ENCODE data around the gene PRDM2. TPM values are rescaled to one million over a fixed set of nuclear protein-coding genes. Genes with fewer than 3 reads are reported as not detected.

Gene PRDM2
- total and polyA plus RNA-seq, 4 donors: 16.1 to 52.0 (median 28.5) TPM

DNA sequence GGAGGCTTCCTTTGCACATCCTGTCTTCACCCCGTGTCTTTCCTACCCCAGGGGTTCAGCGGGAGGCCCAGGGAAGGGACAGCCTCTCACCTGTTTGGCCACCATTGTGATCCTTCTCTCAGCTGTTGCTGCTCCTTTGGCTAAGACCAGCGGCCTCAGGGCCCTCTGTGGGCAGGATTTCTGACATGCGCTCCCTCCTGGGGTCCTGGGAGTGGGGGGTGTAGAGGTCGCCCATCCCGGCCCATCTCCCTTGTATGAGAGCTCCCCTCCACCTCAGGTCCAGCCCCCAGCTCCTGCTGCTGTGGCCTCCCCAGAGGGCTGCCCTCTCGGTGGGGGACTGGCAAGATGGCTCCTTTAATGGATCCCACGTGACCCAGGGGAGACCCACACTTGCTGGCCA lies 120.5 kb downstream of the PRDM2 start:
- Histone ChIP-seq H3K4me3 (no peak overlapping the region), H3K9me3 (ENCODE audit: control insufficient read depth in 4 of 4, insufficient read depth in 3 of 4, low read length in 3 of 4) (no peaks in the 10 kb centered on the region), H3K36me3 (ENCODE audit: control insufficient read depth in 4 of 4, insufficient read depth in 4 of 4, low read length in 4 of 4) (peaks cover 3 to 26% (median 10%) of the 10 kb centered on the region in 4 donors), H3K9ac (ENCODE audit: insufficient read depth in 1 of 2, low read length in 2 of 2) (no peak overlapping the region), H3K27me3 (ENCODE audit: control insufficient read depth in 3 of 3, insufficient read depth in 3 of 3, low read length in 2 of 3) (no peaks in the 10 kb centered on the region), H3K4me1 (ENCODE audit: control insufficient read depth in 5 of 5, insufficient read depth in 5 of 5, low read length in 5 of 5) (no peaks in the 10 kb centered on the region), H3K27ac (ENCODE audit: low read depth in 1 of 2, low read length in 1 of 2) (no peak overlapping the region)
- 90 to 95% methylated on average over 8 of the region's 8 CpGs for WGBS, 2 donors
- ATAC-seq (ENCODE audit: insufficient read depth, low FRiP score): no peak
- TF ChIP-seq, protein P1, sequence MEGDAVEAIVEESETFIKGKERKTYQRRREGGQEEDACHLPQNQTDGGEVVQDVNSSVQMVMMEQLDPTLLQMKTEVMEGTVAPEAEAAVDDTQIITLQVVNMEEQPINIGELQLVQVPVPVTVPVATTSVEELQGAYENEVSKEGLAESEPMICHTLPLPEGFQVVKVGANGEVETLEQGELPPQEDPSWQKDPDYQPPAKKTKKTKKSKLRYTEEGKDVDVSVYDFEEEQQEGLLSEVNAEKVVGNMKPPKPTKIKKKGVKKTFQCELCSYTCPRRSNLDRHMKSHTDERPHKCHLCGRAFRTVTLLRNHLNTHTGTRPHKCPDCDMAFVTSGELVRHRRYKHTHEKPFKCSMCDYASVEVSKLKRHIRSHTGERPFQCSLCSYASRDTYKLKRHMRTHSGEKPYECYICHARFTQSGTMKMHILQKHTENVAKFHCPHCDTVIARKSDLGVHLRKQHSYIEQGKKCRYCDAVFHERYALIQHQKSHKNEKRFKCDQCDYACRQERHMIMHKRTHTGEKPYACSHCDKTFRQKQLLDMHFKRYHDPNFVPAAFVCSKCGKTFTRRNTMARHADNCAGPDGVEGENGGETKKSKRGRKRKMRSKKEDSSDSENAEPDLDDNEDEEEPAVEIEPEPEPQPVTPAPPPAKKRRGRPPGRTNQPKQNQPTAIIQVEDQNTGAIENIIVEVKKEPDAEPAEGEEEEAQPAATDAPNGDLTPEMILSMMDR (IDR thresholded peaks at IDR 0.05; ENCODE audit: control extremely low read depth, extremely low read depth): no peak
- no peak for DNase-seq

DNA sequence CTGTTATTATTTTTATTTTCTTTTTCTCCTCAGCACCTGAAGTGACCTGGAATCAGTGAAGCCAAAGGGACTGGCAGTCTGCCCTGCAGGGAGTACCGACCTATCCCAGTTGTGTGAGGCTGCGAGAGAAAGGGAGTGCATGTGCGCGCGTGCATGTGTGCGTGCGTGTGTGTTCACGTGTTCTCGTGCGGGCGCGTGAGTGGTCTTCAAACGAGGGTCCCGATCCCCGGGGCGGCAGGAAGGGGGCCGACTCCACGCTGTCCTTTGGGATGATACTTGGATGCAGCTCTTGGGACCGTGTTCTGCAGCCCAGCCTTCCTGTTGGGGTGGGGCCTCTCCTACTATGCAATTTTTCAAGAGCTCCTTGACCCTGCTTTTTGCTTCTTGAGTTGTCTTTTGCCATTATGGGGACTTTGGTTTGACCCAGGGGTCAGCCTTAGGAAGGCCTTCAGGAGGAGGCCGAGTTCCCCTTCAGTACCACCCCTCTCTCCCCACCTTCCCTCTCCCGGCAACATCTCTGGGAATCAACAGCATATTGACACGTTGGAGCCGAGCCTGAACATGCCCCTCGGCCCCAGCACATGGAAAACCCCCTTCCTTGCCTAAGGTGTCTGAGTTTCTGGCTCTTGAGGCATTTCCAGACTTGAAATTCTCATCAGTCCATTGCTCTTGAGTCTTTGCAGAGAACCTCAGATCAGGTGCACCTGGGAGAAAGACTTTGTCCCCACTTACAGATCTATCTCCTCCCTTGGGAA lies 123.3 kb downstream of the PRDM2 start:
- TF ChIP-seq, protein P1 (IDR thresholded peaks at IDR 0.05; ENCODE audit: control extremely low read depth, extremely low read depth): no peak
- 87 to 99% methylated on average over 24 of the region's 24 CpGs for whole genome bisulfite sequencing, 2 donors
- peaks cover 3 to 16% (median 8%) of the 10 kb centered on the region in 4 donors for H3K36me3 ChIP-seq (ENCODE audit: control insufficient read depth in 4 of 4, insufficient read depth in 4 of 4, low read length in 4 of 4)
- H3K9me3 ChIP-seq (ENCODE audit: control insufficient read depth in 4 of 4, insufficient read depth in 3 of 4, low read length in 3 of 4): no peaks in the 10 kb centered on the region
- H3K9ac ChIP-seq (ENCODE audit: insufficient read depth in 1 of 2, low read length in 2 of 2): no peak overlapping the region
- H3K4me3 ChIP-seq: no peak overlapping the region
- ATAC-seq (ENCODE audit: insufficient read depth, low FRiP score) (no peak), DNase-seq (no peak)
- H3K27ac ChIP-seq (ENCODE audit: low read depth in 1 of 2, low read length in 1 of 2): no peak overlapping the region
- H3K4me1 ChIP-seq (ENCODE audit: control insufficient read depth in 5 of 5, insufficient read depth in 5 of 5, low read length in 5 of 5): no peaks in the 10 kb centered on the region
- no peaks in the 10 kb centered on the region for H3K27me3 ChIP-seq (ENCODE audit: control insufficient read depth in 3 of 3, insufficient read depth in 3 of 3, low read length in 2 of 3)

DNA sequence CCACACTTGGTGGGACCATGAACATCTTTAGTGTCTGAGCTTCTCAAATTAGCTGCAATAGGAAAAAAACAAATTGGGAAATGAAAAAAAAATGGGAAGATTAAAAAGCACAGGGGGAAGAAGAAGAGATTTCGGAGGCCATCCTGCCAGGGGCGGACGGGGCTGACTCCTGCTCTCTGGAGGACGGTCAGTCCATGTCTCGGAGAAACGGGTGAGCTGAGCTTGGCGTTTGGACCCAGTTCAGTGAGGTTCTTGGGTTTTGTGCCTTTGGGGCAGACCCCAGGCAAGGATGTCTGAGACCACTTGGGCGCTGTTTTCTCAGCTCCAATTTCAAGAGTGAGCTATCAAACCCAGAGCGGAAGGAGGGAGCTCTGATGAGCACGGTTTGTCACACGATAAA lies 123.9 kb downstream of the PRDM2 start:
- ATAC-seq (ENCODE audit: insufficient read depth, low FRiP score): no peak
- Histone ChIP-seq H3K9me3 (ENCODE audit: control insufficient read depth in 4 of 4, insufficient read depth in 3 of 4, low read length in 3 of 4) (no peaks in the 10 kb centered on the region), H3K27ac (ENCODE audit: low read depth in 1 of 2, low read length in 1 of 2) (no peak overlapping the region), H3K27me3 (ENCODE audit: control insufficient read depth in 3 of 3, insufficient read depth in 3 of 3, low read length in 2 of 3) (no peaks in the 10 kb centered on the region), H3K36me3 (ENCODE audit: control insufficient read depth in 4 of 4, insufficient read depth in 4 of 4, low read length in 4 of 4) (peaks cover 3 to 14% (median 8%) of the 10 kb centered on the region in 4 donors), H3K4me1 (ENCODE audit: control insufficient read depth in 5 of 5, insufficient read depth in 5 of 5, low read length in 5 of 5) (no peaks in the 10 kb centered on the region), H3K4me3 (no peak overlapping the region), H3K9ac (ENCODE audit: insufficient read depth in 1 of 2, low read length in 2 of 2) (no peak overlapping the region)
- DNase-seq: no peak
- TF ChIP-seq, protein P1 (IDR thresholded peaks at IDR 0.05; ENCODE audit: control extremely low read depth, extremely low read depth): no peak
- 87 to 94% methylated on average over 11 of the region's 11 CpGs for WGBS, 2 donors
